Body of pancreas (tissue), 4 donors: ENCODE results near the gene SELENOV. TPM values are rescaled to one million over a fixed set of nuclear protein-coding genes. Genes with fewer than 3 reads are reported as not detected.

ENCODE experiments used
- ATAC-seq: fragments of 150-250 bp; one replicate; pipeline ENCODE4 v1.9.1; 2016
- DNase-seq, 4 donors: peaks; one replicate each; pipeline ENCODE4 v3.0.0-alpha.2; 2019
- H3K27ac ChIP-seq, 4 donors: fragments of 200-600 bp; sonication (generic); 1 replicate in 3 of 4; 2 replicates in 1 of 4; pipeline versions ENCODE4 v1.5.1 to v1.6.1; 2016 to 2019; ENCODE audit warnings: mild to moderate bottlenecking in 1 of 4, mixed read lengths in 1 of 4, moderate library complexity in 1 of 4
- H3K27me3 ChIP-seq, 2 donors: fragments of 200-600 bp; sonication (generic); one replicate each; pipeline ENCODE4 v1.6.0; 2016; ENCODE audit warnings: mild to moderate bottlenecking in 1 of 2
- H3K36me3 ChIP-seq, 2 donors: fragments of 200-600 bp; sonication (generic); replicated peaks in 1 of 2; 2 replicates each; pipeline ENCODE4 v1.5.1; 2016; ENCODE audit warnings: low read depth in 2 of 2; ENCODE audit not compliant: insufficient read depth in 1 of 2
- H3K4me1 ChIP-seq: fragments of 200-600 bp; sonication (generic); one replicate; pipeline ENCODE4 v1.6.0; 2016
- H3K4me3 ChIP-seq, 2 donors: fragments of 200-600 bp; sonication (generic); 1 replicate in 1 of 2; 2 replicates in 1 of 2; pipeline ENCODE4 v1.5.1; 2016 to 2019
- H3K9me3 ChIP-seq, 3 donors: fragments of 200-600 bp; sonication (generic); 1 replicate in 2 of 3; 2 replicates in 1 of 3; pipeline ENCODE4 v1.5.1; 2016
- POLR2A ChIP-seq, 3 donors: fragments of 450-650 bp; IDR thresholded peaks; one replicate each; pipeline ENCODE4 v1.6.1; 2016; ENCODE audit warnings: antibody characterized with exemption in 3 of 3, mild to moderate bottlenecking in 2 of 3
- WGBS, 2 donors: methylation state at CpG; one replicate each; pipeline ENCODE4 v1.1.5; 2017; 5-methylcytosine and 5-hydroxymethylcytosine counted together
- intact Hi-C: fragments of 100-400 bp; cut with DNase I; formaldehyde crosslinking; loops from one replicate; pipeline ENCODE4 v1.15.1; 2023
- total RNA-seq, 2 donors: library from RNA; depleted of rRNA; stranded (reverse); fragments of >200 nt; gene quantifications; one replicate each; pipeline ENCODE4 v1.1.0, GENCODE V29; 2016
- TF ChIP-seq, protein P1 (sequence below), 7 experiments: fragments of 450-650 bp in 4 of 7; fragments of 200-600 bp in 3 of 7; sonication (generic) in 3 of 7; IDR thresholded peaks; one replicate each; pipeline ENCODE4 v1.5.1; 2016 to 2019; ENCODE audit warnings: antibody characterized with exemption in 7 of 7

SELENOV gene
- total RNA-seq, 2 donors from 2014 or later = not detected

DNA sequence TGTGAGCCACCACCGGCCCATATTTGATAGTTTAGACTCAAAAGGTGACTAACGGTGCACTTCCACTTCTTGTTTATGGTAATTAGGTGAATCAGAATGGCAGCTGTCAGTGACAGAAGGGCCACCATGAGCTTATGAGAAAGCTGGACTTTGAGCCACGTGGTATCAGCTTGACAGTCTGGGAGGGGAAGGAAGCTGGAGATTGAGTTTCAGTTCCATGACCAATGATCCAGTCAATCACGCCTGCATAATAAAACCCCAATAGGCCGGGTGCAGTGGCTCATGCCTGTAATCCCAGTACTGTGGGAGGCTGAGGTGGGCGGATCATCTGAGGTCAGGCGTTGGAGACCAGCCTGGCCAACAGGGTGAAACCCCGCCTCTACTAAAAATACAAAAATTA lies 9.6 kb downstream of the SELENOV start:
- Histone ChIP-seq H3K27me3 (no peaks in the 10 kb centered on the region), H3K36me3 (no peaks in the 10 kb centered on the region), H3K4me1 (no peaks in the 10 kb centered on the region), H3K9me3 (no peaks in the 10 kb centered on the region), H3K27ac (no peak overlapping the region), H3K4me3 (no peak overlapping the region)
- DNase-seq (no peak), ATAC-seq (no peak)
- intact Hi-C loops = no loop called here
- WGBS, 2 donors = 68 to 93% methylated on average over 7 to 8 of the region's 8 CpGs
- TF ChIP-seq POLR2A (IDR thresholded peaks at IDR 0.05) = no peak
- TF ChIP-seq, protein P1, sequence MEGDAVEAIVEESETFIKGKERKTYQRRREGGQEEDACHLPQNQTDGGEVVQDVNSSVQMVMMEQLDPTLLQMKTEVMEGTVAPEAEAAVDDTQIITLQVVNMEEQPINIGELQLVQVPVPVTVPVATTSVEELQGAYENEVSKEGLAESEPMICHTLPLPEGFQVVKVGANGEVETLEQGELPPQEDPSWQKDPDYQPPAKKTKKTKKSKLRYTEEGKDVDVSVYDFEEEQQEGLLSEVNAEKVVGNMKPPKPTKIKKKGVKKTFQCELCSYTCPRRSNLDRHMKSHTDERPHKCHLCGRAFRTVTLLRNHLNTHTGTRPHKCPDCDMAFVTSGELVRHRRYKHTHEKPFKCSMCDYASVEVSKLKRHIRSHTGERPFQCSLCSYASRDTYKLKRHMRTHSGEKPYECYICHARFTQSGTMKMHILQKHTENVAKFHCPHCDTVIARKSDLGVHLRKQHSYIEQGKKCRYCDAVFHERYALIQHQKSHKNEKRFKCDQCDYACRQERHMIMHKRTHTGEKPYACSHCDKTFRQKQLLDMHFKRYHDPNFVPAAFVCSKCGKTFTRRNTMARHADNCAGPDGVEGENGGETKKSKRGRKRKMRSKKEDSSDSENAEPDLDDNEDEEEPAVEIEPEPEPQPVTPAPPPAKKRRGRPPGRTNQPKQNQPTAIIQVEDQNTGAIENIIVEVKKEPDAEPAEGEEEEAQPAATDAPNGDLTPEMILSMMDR (IDR thresholded peaks at IDR 0.05) = no peak

DNA sequence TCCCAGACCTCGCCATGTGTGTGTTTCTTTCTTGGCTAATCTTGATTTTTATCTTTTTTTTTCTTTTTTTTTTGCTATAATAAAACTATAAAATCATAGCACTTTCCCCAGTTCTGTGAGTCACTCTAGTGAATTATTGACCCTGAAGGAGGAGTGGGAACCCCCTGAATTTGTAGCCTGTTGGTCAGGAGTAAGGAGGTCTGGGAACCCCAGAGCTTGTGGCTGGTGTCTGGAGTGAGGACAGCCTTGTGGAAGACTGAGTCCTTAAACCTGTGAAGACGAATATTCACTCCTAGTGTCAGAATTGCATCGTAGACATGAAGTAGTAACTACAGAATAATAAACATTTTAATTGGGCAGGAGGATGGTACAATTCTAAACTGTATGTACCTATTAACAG lies 10.3 kb downstream of the SELENOV start:
- TF ChIP-seq, protein P1 (IDR thresholded peaks at IDR 0.05) = no peak
- no peak for TF ChIP-seq POLR2A (IDR thresholded peaks at IDR 0.05)
- no peaks in the 10 kb centered on the region for H3K4me1 ChIP-seq
- H3K27me3 ChIP-seq = no peaks in the 10 kb centered on the region
- no peaks in the 10 kb centered on the region for H3K9me3 ChIP-seq
- no peak for ATAC-seq
- no peaks in the 10 kb centered on the region for H3K36me3 ChIP-seq
- H3K4me3 ChIP-seq = no peak overlapping the region
- intact Hi-C loops = no loop called here
- H3K27ac ChIP-seq = no peak overlapping the region
- 95 to 100% methylated on average over 3 of the region's 3 CpGs for WGBS, 2 donors
- DNase-seq = no peak

DNA sequence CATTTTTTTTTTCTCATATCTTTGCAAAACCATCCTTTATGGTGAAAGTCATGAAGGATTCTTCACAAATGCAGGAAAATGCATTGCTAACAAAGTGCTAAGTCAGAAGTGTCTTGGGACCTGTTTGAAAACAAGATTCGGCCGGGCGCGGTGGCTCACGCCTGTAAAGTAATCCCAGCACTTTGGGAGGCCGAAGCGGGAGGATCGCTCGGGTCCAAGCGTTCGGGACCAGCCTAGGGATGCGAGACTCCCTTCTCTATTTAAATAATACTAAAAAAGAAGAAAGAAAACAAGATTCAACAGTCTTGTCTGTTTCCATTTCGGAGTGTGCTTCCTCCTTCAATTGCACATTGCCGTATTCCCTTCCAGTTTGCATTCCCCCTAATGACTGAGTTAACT lies 16.9 kb downstream of the SELENOV start:
- no peak for DNase-seq
- Histone ChIP-seq H3K36me3 (no peaks in the 10 kb centered on the region), H3K4me3 (peak overlapping the region; percentile 75 to 97), H3K27me3 (no peaks in the 10 kb centered on the region), H3K27ac (peak overlapping the region in 3 of 4 donors; percentile 44 to 75 (median 66)), H3K4me1 (peaks cover 12% of the 10 kb centered on the region), H3K9me3 (no peaks in the 10 kb centered on the region)
- 17 to 37% methylated on average over 14 of the region's 14 CpGs for WGBS, 2 donors
- no peak for ATAC-seq
- intact Hi-C loops = loop anchor here (10.0 kb wide), 2 partner anchors 57 to 87 kb away; partner anchors contain the start of gene SUPT5H
- TF ChIP-seq POLR2A (IDR thresholded peaks at IDR 0.05) = no peak
- TF ChIP-seq, protein P1 (IDR thresholded peaks at IDR 0.05) = no peak

DNA sequence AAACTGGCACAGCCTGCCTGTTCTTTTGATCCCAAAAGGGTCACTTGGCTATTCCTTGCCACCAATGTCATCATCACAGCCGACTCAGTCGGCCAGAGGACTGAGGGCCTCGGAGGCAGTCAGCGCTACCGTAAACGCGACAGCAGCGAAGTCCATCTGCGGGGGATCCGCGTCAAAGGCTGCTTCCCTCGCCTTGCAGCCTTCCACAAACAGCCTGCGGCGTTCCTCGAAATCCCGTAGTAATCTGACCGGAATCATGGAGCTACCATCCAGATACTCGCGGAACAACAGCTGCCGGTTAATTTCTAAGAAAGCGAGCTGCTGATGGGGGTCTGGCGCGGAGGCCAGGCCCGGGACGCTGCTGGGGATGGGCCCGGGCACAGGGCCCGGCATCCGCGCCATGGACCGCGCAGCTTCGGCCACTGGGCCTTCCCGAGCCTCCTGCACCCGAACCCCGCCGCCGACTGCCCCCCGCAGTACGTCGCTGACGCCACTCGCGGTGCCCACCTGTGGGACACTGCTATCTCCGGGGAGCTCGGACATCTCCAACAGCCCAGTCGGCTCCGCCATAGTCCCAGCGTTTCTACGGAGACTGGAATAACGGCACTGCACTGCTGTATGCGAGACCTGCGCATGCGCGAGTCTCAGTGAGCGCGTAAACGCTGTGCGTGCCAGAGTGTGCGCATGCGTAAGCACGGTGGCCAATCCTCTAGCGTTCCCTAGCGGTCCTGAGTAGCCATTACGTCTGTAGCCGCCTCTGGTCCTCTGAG lies 17.5 kb downstream of the SELENOV start, which contains the start of gene EID2B:
TSS of gene EID2B (minus strand) at position 620 of the 770 bp plus-strand sequence. CDS start at position 570, 50 bp downstream.
- TF ChIP-seq, protein P1 (IDR thresholded peaks at IDR 0.05) = peak; percentile 95 to 100 (median 99)
- TF ChIP-seq POLR2A (IDR thresholded peaks at IDR 0.05) = peak in 2 of 3 donors; percentile 47 to 53
- Histone ChIP-seq H3K36me3 (no peaks in the 10 kb centered on the region), H3K9me3 (no peaks in the 10 kb centered on the region), H3K27me3 (no peaks in the 10 kb centered on the region), H3K4me3 (peak within 1 kb of the TSS; percentile 75 to 97), H3K4me1 (peaks cover 12% of the 10 kb centered on the region), H3K27ac (peak within 1 kb of the TSS in 3 of 4 donors; percentile 44 to 75 (median 66))
- DNase-seq (peak; percentile 96 to 98 (median 96)), ATAC-seq (peak; percentile 100)
- WGBS, 2 donors = 0 to 1% methylated on average over 14 to 65 of the region's 65 CpGs
- intact Hi-C loops = loop anchor here (10.0 kb wide), 2 partner anchors 58 to 88 kb away; partner anchors contain the start of gene SUPT5H
